Posterior cingulate gyrus (tissue), 11 donors: ENCODE data around the gene CEP170B.
"Not testable (repeated sequence)": the region's sequence is repeated elsewhere in the genome, so short reads cannot be mapped to it uniquely, and the experiment has no call there.

ENCODE experiments used
- DNase-seq, 10 donors: peaks; one replicate each; pipeline versions ENCODE4 v3.0.0 to v3.0.0-alpha.2; 2020 to 2021; ENCODE audit warnings: mixed read lengths in 3 of 10
- intact Hi-C: fragments of 100-400 bp; cut with DNase I; formaldehyde crosslinking; loops from one replicate; pipeline ENCODE4 v1.15.1; 2023

CEP170B gene

GRCh38 chr14:104843442-104844305, 21.4 kb upstream of the CEP170B start:
- peak in 6 of 10 donors; percentile 53 to 93 (median 78) for DNase-seq
- intact Hi-C loops = no loop called here

- intact Hi-C loops = no loop called here
- peak in 4 of 10 donors; percentile 42 to 89 (median 85) for DNase-seq
Measured at GRCh38 chr14:104844306-104845032, 20.6 kb upstream of the CEP170B start.

GRCh38 chr14:104845033-104845666, 19.9 kb upstream of the CEP170B start:
- intact Hi-C loops = no loop called here
- DNase-seq = peak in 1 of 10 donors; percentile 33

- DNase-seq = peak in 1 of 10 donors; percentile 9
- intact Hi-C loops = no loop called here
Measured at GRCh38 chr14:104845834-104846441, 19.1 kb upstream of the CEP170B start.

- intact Hi-C loops = no loop called here
- DNase-seq = peak in 3 of 10 donors; percentile 16 to 49 (median 37)
Measured at GRCh38 chr14:104852280-104852663, 12.8 kb upstream of the CEP170B start.

- intact Hi-C loops = no loop called here
- peak in 3 of 10 donors; percentile 50 to 75 (median 69) for DNase-seq
Measured at GRCh38 chr14:104855532-104856090, 9.5 kb upstream of the CEP170B start.

- DNase-seq = peak in 3 of 10 donors; percentile 43 to 79 (median 62)
- intact Hi-C loops = no loop called here
Measured at GRCh38 chr14:104856157-104856868, 8.8 kb upstream of the CEP170B start.

- peak in 6 of 10 donors; percentile 52 to 91 (median 75) for DNase-seq
Measured at GRCh38 chr14:104856869-104857860, 7.9 kb upstream of the CEP170B start.

GRCh38 chr14:104857931-104858330, 7.1 kb upstream of the CEP170B start:
- intact Hi-C loops = not testable (repeated sequence)
- DNase-seq = peak in 4 of 10 donors; percentile 10 to 57 (median 50)

More at GRCh38 chr14:104856869-104857860, 7.9 kb upstream of the CEP170B start:
- intact Hi-C loops = no loop called here

- intact Hi-C loops = no loop called here
- peak in 2 of 10 donors; percentile 6 to 20 for DNase-seq
Measured at GRCh38 chr14:104858811-104859426, 6.1 kb upstream of the CEP170B start.

- DNase-seq = peak in 1 of 10 donors; percentile 7
- intact Hi-C loops = loop anchor here (5.0 kb wide), 1 partner anchor 33 kb away; no protein-coding TSS in a partner anchor
Measured at GRCh38 chr14:104859900-104860299, 5.2 kb upstream of the CEP170B start.

- DNase-seq = no peak
- intact Hi-C loops = loop anchor here (5.0 kb wide), 1 partner anchor 33 kb away; no protein-coding TSS in a partner anchor
Measured at GRCh38 chr14:104860414-104860813, 4.7 kb upstream of the CEP170B start.

- peak in 2 of 10 donors; percentile 43 to 76 for DNase-seq
- intact Hi-C loops = loop anchor here (5.0 kb wide), 1 partner anchor 36 kb away; no protein-coding TSS in a partner anchor
Measured at GRCh38 chr14:104863131-104863862, 1.8 kb upstream of the CEP170B start.

GRCh38 chr14:104863923-104864266, 1.2 kb upstream of the CEP170B start:
- DNase-seq = no peak
- intact Hi-C loops = loop anchor here (5.0 kb wide), 1 partner anchor 37 kb away; no protein-coding TSS in a partner anchor

- intact Hi-C loops = loop anchor here (5.0 kb wide), 1 partner anchor 37 kb away; no protein-coding TSS in a partner anchor
- DNase-seq = peak in 3 of 10 donors; percentile 67 to 83 (median 80)
Measured at GRCh38 chr14:104864267-104865080, 594 bp upstream of the CEP170B start.
